OCI-LY3 (cell line): ENCODE data around the gene IFT88.

Experiments used
- H2AFZ ChIP-seq: fragments of 200-600, 300-600 bp; shearing (Covaris generic); 2 replicates; pipeline ENCODE4 v1.6.0; 2014; ENCODE audit warnings: antibody characterized with exemption, low read depth, low read length
- H3K27ac ChIP-seq: fragments of 200-600, 300-600 bp; sonication (generic); 2 replicates; pipeline ENCODE4 v1.5.1; 2014; ENCODE audit warnings: mild to moderate bottlenecking, low read length, moderate library complexity, mixed read lengths
- H3K27me3 ChIP-seq: fragments of 200-600, 300-600 bp; sonication (generic); 2 replicates; pipeline ENCODE4 v1.6.1; 2014; ENCODE audit warnings: low read depth, low read length, mixed read lengths
- H3K36me3 ChIP-seq: fragments of 200-600, 300-600 bp; sonication (generic); replicated peaks from 2 replicates; pipeline ENCODE3; 2014; ENCODE audit warnings: low read depth, low read length, mixed read lengths
- H3K4me1 ChIP-seq: fragments of 300-600, 200-600 bp; sonication (generic); 2 replicates; pipeline ENCODE4 v1.6.1; 2014; ENCODE audit warnings: low read length, mixed read lengths
- H3K4me2 ChIP-seq: fragments of 200-600, 300-600 bp; sonication (generic); 2 replicates; pipeline ENCODE4 v1.6.1; 2014; ENCODE audit warnings: low read length, mixed read lengths
- H3K4me3 ChIP-seq: fragments of 300-600, 200-600 bp; sonication (generic); 2 replicates; pipeline ENCODE4 v1.5.1; 2014; ENCODE audit warnings: antibody characterized with exemption, mild to moderate bottlenecking, low read length, moderate library complexity
- H3K79me2 ChIP-seq: fragments of 300-600, 200-600 bp; shearing (Covaris generic); 2 replicates; pipeline ENCODE4 v1.6.1; 2014; ENCODE audit warnings: mild to moderate bottlenecking, low read length, mixed read lengths
- H3K9ac ChIP-seq: fragments of 300-600, 200-600 bp; shearing (Covaris generic); 2 replicates; pipeline ENCODE4 v1.6.0; 2014; ENCODE audit warnings: mild to moderate bottlenecking, low read length, moderate library complexity
- H3K9me3 ChIP-seq: fragments of 200-600, 300-600 bp; shearing (Covaris generic); 2 replicates; pipeline ENCODE4 v1.6.1; 2014; ENCODE audit warnings: low read length, mixed read lengths; ENCODE audit not compliant: insufficient read depth
- H4K20me1 ChIP-seq: fragments of 200-600, 300-600 bp; sonication (generic); 2 replicates; pipeline ENCODE4 v1.6.1; 2016; ENCODE audit warnings: low read length, mixed read lengths; ENCODE audit not compliant: insufficient read depth
- CTCF ChIP-seq: fragments of 200-600, 300-600 bp; sonication (generic); IDR thresholded peaks from 2 replicates; pipeline ENCODE4 v1.5.1; 2014; ENCODE audit warnings: antibody characterized with exemption, low read length, low read depth
- EZH2phosphoT487 ChIP-seq: fragments of 200-600 bp; shearing (Covaris generic); IDR thresholded peaks from 2 replicates; pipeline ENCODE4 v1.6.1; 2018; ENCODE audit warnings: antibody characterized with exemption, mixed run types, low read depth

Gene IFT88

GRCh38 chr13:20647758-20648157 lies 80.8 kb downstream of the IFT88 start:
- Histone ChIP-seq H2AFZ (no peak overlapping the region), H3K4me3 (no peak overlapping the region), H3K36me3 (no peaks in the 10 kb centered on the region), H3K9me3 (no peaks in the 10 kb centered on the region), H3K27me3 (no peaks in the 10 kb centered on the region), H3K79me2 (no peaks in the 10 kb centered on the region), H4K20me1 (no peaks in the 10 kb centered on the region), H3K9ac (no peak overlapping the region), H3K4me2 (no peak overlapping the region), H3K27ac (no peak overlapping the region), H3K4me1 (no peaks in the 10 kb centered on the region)
- no peak for TF ChIP-seq CTCF
- TF ChIP-seq EZH2phosphoT487: no peak

GRCh38 chr13:20652946-20653345 lies 86.0 kb downstream of the IFT88 start:
- no peak overlapping the region for H3K4me2 ChIP-seq
- H3K27ac ChIP-seq: no peak overlapping the region
- no peak overlapping the region for H2AFZ ChIP-seq
- H3K27me3 ChIP-seq: no peaks in the 10 kb centered on the region
- TF ChIP-seq CTCF (no peak), EZH2phosphoT487 (no peak)
- H3K79me2 ChIP-seq: no peaks in the 10 kb centered on the region
- H3K4me3 ChIP-seq: no peak overlapping the region
- H3K9me3 ChIP-seq: no peaks in the 10 kb centered on the region
- no peak overlapping the region for H3K9ac ChIP-seq
- H4K20me1 ChIP-seq: no peaks in the 10 kb centered on the region
- no peaks in the 10 kb centered on the region for H3K4me1 ChIP-seq
- H3K36me3 ChIP-seq: no peaks in the 10 kb centered on the region

GRCh38 chr13:20654156-20654555 lies 87.2 kb downstream of the IFT88 start:
- H3K9ac ChIP-seq: no peak overlapping the region
- no peak overlapping the region for H2AFZ ChIP-seq
- no peak overlapping the region for H3K27ac ChIP-seq

GRCh38 chr13:20658451-20659040 lies 91.6 kb downstream of the IFT88 start:
- no peaks in the 10 kb centered on the region for H3K27me3 ChIP-seq
- no peaks in the 10 kb centered on the region for H3K4me1 ChIP-seq
- no peak overlapping the region for H3K4me3 ChIP-seq
- H2AFZ ChIP-seq: no peak overlapping the region
- no peak for TF ChIP-seq CTCF
- TF ChIP-seq EZH2phosphoT487: no peak
- no peaks in the 10 kb centered on the region for H4K20me1 ChIP-seq
- H3K36me3 ChIP-seq: no peaks in the 10 kb centered on the region
- no peak overlapping the region for H3K27ac ChIP-seq
- no peak overlapping the region for H3K4me2 ChIP-seq
- no peak overlapping the region for H3K9ac ChIP-seq
- no peaks in the 10 kb centered on the region for H3K79me2 ChIP-seq
- H3K9me3 ChIP-seq: no peaks in the 10 kb centered on the region

More at GRCh38 chr13:20654156-20654555, 87.2 kb downstream of the IFT88 start:
- H4K20me1 ChIP-seq: no peaks in the 10 kb centered on the region
- H3K36me3 ChIP-seq: no peaks in the 10 kb centered on the region
- H3K4me2 ChIP-seq: no peak overlapping the region
- no peaks in the 10 kb centered on the region for H3K9me3 ChIP-seq
- H3K79me2 ChIP-seq: no peaks in the 10 kb centered on the region
- no peaks in the 10 kb centered on the region for H3K4me1 ChIP-seq
- H3K4me3 ChIP-seq: no peak overlapping the region
- TF ChIP-seq CTCF (no peak), EZH2phosphoT487 (no peak)
- no peaks in the 10 kb centered on the region for H3K27me3 ChIP-seq
